ENCODE results near the gene PSPC1. TPM values are rescaled to one million over a fixed set of nuclear protein-coding genes. Genes with fewer than 3 reads are reported as not detected.

The PSPC1 gene
- total RNA-seq, 1 donor from 2014 or later = 47.2 TPM

GRCh38 chr13:19772306-19772705 is 10.4 kb downstream of the PSPC1 start:
- H3K4me3 ChIP-seq (ENCODE audit: low read depth, low read length) = no peak overlapping the region
- TF ChIP-seq, protein P1, sequence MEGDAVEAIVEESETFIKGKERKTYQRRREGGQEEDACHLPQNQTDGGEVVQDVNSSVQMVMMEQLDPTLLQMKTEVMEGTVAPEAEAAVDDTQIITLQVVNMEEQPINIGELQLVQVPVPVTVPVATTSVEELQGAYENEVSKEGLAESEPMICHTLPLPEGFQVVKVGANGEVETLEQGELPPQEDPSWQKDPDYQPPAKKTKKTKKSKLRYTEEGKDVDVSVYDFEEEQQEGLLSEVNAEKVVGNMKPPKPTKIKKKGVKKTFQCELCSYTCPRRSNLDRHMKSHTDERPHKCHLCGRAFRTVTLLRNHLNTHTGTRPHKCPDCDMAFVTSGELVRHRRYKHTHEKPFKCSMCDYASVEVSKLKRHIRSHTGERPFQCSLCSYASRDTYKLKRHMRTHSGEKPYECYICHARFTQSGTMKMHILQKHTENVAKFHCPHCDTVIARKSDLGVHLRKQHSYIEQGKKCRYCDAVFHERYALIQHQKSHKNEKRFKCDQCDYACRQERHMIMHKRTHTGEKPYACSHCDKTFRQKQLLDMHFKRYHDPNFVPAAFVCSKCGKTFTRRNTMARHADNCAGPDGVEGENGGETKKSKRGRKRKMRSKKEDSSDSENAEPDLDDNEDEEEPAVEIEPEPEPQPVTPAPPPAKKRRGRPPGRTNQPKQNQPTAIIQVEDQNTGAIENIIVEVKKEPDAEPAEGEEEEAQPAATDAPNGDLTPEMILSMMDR (conservative IDR thresholded peaks at IDR 0.05; ENCODE audit: low read depth, low read length) = no peak

GRCh38 chr13:19769854-19770253 is 12.9 kb downstream of the PSPC1 start:
- no peak for DNase-seq (ENCODE audit: low read depth)
- TF ChIP-seq, protein P1 (conservative IDR thresholded peaks at IDR 0.05; ENCODE audit: low read depth, low read length) = no peak
- no peak overlapping the region for H3K4me3 ChIP-seq (ENCODE audit: low read depth, low read length)

More at GRCh38 chr13:19772306-19772705, 10.4 kb downstream of the PSPC1 start:
- no peak for DNase-seq (ENCODE audit: low read depth)

GRCh38 chr13:19767966-19768365 is 14.8 kb downstream of the PSPC1 start:
- DNase-seq (ENCODE audit: low read depth) = no peak
- no peak overlapping the region for H3K4me3 ChIP-seq (ENCODE audit: low read depth, low read length)
- TF ChIP-seq, protein P1 (conservative IDR thresholded peaks at IDR 0.05; ENCODE audit: low read depth, low read length) = no peak

DNA sequence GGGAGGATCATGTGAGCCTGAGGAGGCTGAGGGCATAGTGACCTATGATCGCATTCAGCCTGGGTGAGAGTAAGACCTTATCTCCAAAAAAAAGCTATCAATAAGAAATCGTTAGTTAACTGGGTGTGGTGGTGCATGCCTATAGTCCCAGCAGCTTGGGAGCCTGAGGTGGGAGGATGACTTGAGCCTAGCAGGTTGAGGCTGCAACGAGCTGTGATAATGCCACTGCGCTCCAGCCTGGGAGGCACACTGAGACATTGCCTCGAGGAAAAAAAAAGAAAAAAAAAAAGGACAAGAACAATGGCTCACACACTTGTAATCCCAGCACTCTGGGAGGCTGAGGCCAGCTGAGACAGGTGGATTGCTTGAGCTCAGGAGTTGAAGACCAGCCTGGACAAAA is 16.2 kb downstream of the PSPC1 start:
- TF ChIP-seq, protein P1 (conservative IDR thresholded peaks at IDR 0.05; ENCODE audit: low read depth, low read length) = no peak
- no peak overlapping the region for H3K4me3 ChIP-seq (ENCODE audit: low read depth, low read length)
- DNase-seq (ENCODE audit: low read depth) = no peak

GRCh38 chr13:19764237-19764636 is 18.5 kb downstream of the PSPC1 start:
- TF ChIP-seq, protein P1 (conservative IDR thresholded peaks at IDR 0.05; ENCODE audit: low read depth, low read length) = no peak
- no peak overlapping the region for H3K4me3 ChIP-seq (ENCODE audit: low read depth, low read length)
- DNase-seq (ENCODE audit: low read depth) = no peak

GRCh38 chr13:19763618-19764017 is 19.1 kb downstream of the PSPC1 start:
- no peak overlapping the region for H3K4me3 ChIP-seq (ENCODE audit: low read depth, low read length)
- TF ChIP-seq, protein P1 (conservative IDR thresholded peaks at IDR 0.05; ENCODE audit: low read depth, low read length) = no peak
- no peak for DNase-seq (ENCODE audit: low read depth)

- H3K4me3 ChIP-seq (ENCODE audit: low read depth, low read length) = no peak overlapping the region
- TF ChIP-seq, protein P1 (conservative IDR thresholded peaks at IDR 0.05; ENCODE audit: low read depth, low read length) = no peak
- no peak for DNase-seq (ENCODE audit: low read depth)
Measured at GRCh38 chr13:19759669-19760068, 23.1 kb downstream of the PSPC1 start.

Data from epithelial cell of proximal tubule (primary cell).